C4-2B (cell line): ENCODE data around the gene KCND1.

Source experiments
- H3K27ac ChIP-seq: fragments of 450-650 bp; 2 replicates; pipeline ENCODE4 v1.5.1; 2017
- CTCF ChIP-seq: fragments of 450-650 bp; conservative IDR thresholded peaks from 2 replicates; pipeline ENCODE4 v1.5.1; 2017; ENCODE audit warnings: mild to moderate bottlenecking
- ZFX ChIP-seq: fragments of 450-650 bp; IDR thresholded peaks from 2 replicates; pipeline ENCODE4 v1.6.1; 2017

The KCND1 gene

GRCh38 chrX:48936429-48937053 lies 35.1 kb downstream of the KCND1 start:
- no peak for TF ChIP-seq ZFX
- no peak for TF ChIP-seq CTCF
- no peak overlapping the region for H3K27ac ChIP-seq

- TF ChIP-seq ZFX (no peak), CTCF (no peak)
- H3K27ac ChIP-seq, result no peak overlapping the region
Measured at GRCh38 chrX:48935301-48935670, 36.4 kb downstream of the KCND1 start.

- TF ChIP-seq ZFX (no peak), CTCF (no peak)
- H3K27ac ChIP-seq, result no peak overlapping the region
Measured at GRCh38 chrX:48934581-48935300, 36.9 kb downstream of the KCND1 start.

- TF ChIP-seq CTCF, result no peak
- TF ChIP-seq ZFX, result no peak
- H3K27ac ChIP-seq, result no peak overlapping the region
Measured at GRCh38 chrX:48933757-48934156, 37.9 kb downstream of the KCND1 start.

- TF ChIP-seq ZFX (no peak), CTCF (no peak)
- H3K27ac ChIP-seq, result no peak overlapping the region
Measured at GRCh38 chrX:48927736-48928382, 43.8 kb downstream of the KCND1 start.

- H3K27ac ChIP-seq, result no peak overlapping the region
- no peak for TF ChIP-seq ZFX
- TF ChIP-seq CTCF, result no peak
Measured at GRCh38 chrX:48927123-48927522, 44.5 kb downstream of the KCND1 start.

GRCh38 chrX:48924270-48924669 lies 47.4 kb downstream of the KCND1 start:
- TF ChIP-seq CTCF (no peak), ZFX (no peak)
- H3K27ac ChIP-seq, result no peak overlapping the region
